Measurements from ENCODE around the gene MAP3K6. TPM values are rescaled to one million over a fixed set of nuclear protein-coding genes. Genes with fewer than 3 reads are reported as not detected.
A peak's percentile ranks its signal among the peaks of the same experiment; 100 is the strongest.

MAP3K6 gene
- total RNA-seq, 4 donors from 2014 or later = 31.1 to 64.3 (median 54.3) TPM

GRCh38 chr1:27402349-27402754, 35.6 kb upstream of the MAP3K6 start:
- H3K4me1 ChIP-seq = peaks cover 3 to 92% (median 50%) of the 10 kb centered on the region in 3 donors
- 15% methylated on average over 5 of the region's 8 CpGs; no CpG with 5 or more reads in 1 of the 2 donors for WGBS, 2 donors (ENCODE audit: low coverage in 1 of 2)

GRCh38 chr1:27400963-27401341, 34.2 kb upstream of the MAP3K6 start:
- H3K9me3 ChIP-seq = no peaks in the 10 kb centered on the region
- ATAC-seq = no peak
- 61 to 92% methylated on average over 2 to 4 of the region's 5 CpGs for WGBS, 2 donors (ENCODE audit: low coverage in 1 of 2)
- H3K27me3 ChIP-seq = no peaks in the 10 kb centered on the region
- H3K36me3 ChIP-seq = peaks cover 0 to under 1% of the 10 kb centered on the region in 2 donors
- no peak for TF ChIP-seq EP300 (IDR thresholded peaks at IDR 0.05)
- TF ChIP-seq POLR2AphosphoS5 (IDR thresholded peaks at IDR 0.05) = no peak
- TF ChIP-seq POLR2A (IDR thresholded peaks at IDR 0.05) = no peak
- no peak for TF ChIP-seq CTCF (IDR thresholded peaks at IDR 0.05)
- peak overlapping the region in 1 of 4 donors; percentile 81 for H3K27ac ChIP-seq
- H3K4me3 ChIP-seq = no peak overlapping the region
- peaks cover 3 to 90% (median 41%) of the 10 kb centered on the region in 3 donors for H3K4me1 ChIP-seq

More at GRCh38 chr1:27402349-27402754, 35.6 kb upstream of the MAP3K6 start:
- Histone ChIP-seq H3K9me3 (no peaks in the 10 kb centered on the region), H3K36me3 (peaks cover 0 to 15% of the 10 kb centered on the region in 2 donors), H3K27ac (peak overlapping the region; percentile 60 to 86 (median 83)), H3K27me3 (no peaks in the 10 kb centered on the region), H3K4me3 (no peak overlapping the region)
- ATAC-seq = peak; percentile 67
- no peak for TF ChIP-seq POLR2A (IDR thresholded peaks at IDR 0.05)
- peak; percentile 64 for TF ChIP-seq POLR2AphosphoS5 (IDR thresholded peaks at IDR 0.05)
- peak in 3 of 4 experiments; percentile 65 to 84 (median 65) for TF ChIP-seq CTCF (IDR thresholded peaks at IDR 0.05)
- TF ChIP-seq EP300 (IDR thresholded peaks at IDR 0.05) = no peak

- Histone ChIP-seq H3K27me3 (no peaks in the 10 kb centered on the region), H3K36me3 (no peaks in the 10 kb centered on the region), H3K4me3 (no peak overlapping the region), H3K9me3 (no peaks in the 10 kb centered on the region), H3K4me1 (peaks cover 3 to 89% (median 35%) of the 10 kb centered on the region in 3 donors), H3K27ac (no peak overlapping the region)
- no peak for ATAC-seq
- WGBS, 2 donors (ENCODE audit: low coverage in 1 of 2) = 40 to 46% methylated on average over 5 to 9 of the region's 13 CpGs
- no peak for TF ChIP-seq POLR2AphosphoS5 (IDR thresholded peaks at IDR 0.05)
- no peak for TF ChIP-seq POLR2A (IDR thresholded peaks at IDR 0.05)
- no peak for TF ChIP-seq CTCF (IDR thresholded peaks at IDR 0.05)
- no peak for TF ChIP-seq EP300 (IDR thresholded peaks at IDR 0.05)
Observed at GRCh38 chr1:27400082-27400962, 33.6 kb upstream of the MAP3K6 start.

- H3K27me3 ChIP-seq = no peaks in the 10 kb centered on the region
- TF ChIP-seq EP300 (IDR thresholded peaks at IDR 0.05) (no peak), POLR2AphosphoS5 (IDR thresholded peaks at IDR 0.05) (no peak), CTCF (IDR thresholded peaks at IDR 0.05) (no peak)
- no peaks in the 10 kb centered on the region for H3K36me3 ChIP-seq
- ATAC-seq = no peak
- H3K9me3 ChIP-seq = no peaks in the 10 kb centered on the region
- H3K4me3 ChIP-seq = no peak overlapping the region
- no CpG with 5 or more reads among the region's 19 CpGs for WGBS, 2 donors (ENCODE audit: low coverage in 1 of 2)
- peaks cover 3 to 86% (median 27%) of the 10 kb centered on the region in 3 donors for H3K4me1 ChIP-seq
- no peak overlapping the region for H3K27ac ChIP-seq
Observed at GRCh38 chr1:27399251-27400025, 32.7 kb upstream of the MAP3K6 start.
